LoVo (cell line): ENCODE data around the gene NCKAP5.
"Not testable (repeated sequence)": the region's sequence is repeated elsewhere in the genome, so short reads cannot be mapped to it uniquely, and the experiment has no call there.

ENCODE experiments used
- DNase-seq: peaks from one replicate; pipeline ENCODE4 v3.0.0-alpha.2; 2016; ENCODE audit warnings: low spot score

The NCKAP5 gene

DNA sequence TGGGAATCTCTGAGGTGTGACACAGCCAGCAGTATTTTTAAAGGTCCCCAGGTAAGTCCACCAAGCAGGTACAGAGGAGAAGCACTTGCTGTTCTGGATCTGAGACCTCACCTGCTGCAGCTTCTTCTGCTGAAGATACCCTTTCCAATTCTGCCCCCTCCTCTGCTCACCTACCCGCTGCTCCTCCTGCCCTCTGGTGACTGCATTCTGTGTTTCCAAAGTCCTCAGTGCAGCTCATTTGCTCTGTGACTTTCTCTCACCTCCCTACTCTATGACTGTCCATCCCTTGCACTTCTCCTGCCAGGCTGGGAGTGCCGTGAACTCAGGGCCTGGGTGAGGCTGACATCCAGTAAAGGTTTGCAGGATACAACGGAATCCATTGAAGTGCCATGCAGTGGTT, 693.1 kb downstream of the NCKAP5 start:
- no peak for DNase-seq

DNA sequence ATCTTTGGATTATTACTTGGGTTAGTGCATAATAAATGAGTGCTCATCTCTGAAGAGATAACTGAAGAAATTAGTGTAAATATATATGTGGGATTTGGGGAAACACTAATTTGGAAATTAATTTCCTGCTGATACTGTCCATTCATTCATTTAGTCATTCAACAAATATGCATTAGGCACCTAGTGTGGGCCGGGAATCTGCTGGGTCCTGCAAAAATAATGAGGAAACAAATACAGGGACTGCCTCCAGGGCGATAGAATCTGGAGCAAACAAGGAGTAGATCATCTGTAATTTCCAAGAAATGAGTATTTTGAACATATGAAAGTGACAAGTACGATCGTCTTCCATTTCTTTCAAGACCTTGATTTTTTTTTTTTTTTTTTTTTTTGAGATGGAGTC, 694.5 kb downstream of the NCKAP5 start:
- no peak for DNase-seq

DNA sequence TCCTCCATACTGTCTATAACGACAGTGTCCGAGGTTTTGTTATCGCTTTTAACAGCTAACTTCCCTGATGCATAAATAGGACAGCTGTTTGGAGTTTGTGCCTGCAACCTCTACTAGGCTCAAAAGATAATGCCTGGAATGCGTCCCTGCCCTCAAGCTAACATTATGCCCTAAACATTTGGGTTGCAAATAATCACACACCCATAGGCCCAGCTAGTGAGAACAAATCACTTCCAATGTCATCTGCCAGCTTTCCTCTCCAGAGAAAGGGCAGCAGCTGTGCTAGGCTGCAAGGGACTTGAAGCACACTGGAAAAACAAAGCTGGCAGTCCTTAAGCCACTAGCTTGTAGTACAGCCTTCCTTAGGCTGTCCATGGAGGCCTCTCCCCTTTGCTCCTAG, 696.4 kb downstream of the NCKAP5 start:
- no peak for DNase-seq

DNA sequence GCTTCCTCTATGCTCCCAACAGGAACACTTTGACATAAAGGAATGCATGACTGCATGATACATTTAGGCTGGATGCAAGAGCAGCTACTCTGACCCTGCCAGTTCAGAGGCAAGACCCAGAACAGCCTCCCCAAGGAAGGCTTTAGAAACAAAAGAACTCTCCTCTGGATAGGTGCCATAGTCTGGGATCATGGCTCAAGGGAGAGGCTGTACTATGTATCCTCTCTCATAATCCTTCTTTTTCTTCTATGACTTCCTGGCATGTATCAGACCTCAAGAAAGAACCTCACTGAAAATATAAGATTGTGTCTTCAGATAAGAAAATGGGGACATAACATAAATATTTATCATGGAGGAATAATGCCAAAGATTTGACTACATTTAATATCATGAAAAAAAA, 704.3 kb downstream of the NCKAP5 start:
- DNase-seq, result no peak

DNA sequence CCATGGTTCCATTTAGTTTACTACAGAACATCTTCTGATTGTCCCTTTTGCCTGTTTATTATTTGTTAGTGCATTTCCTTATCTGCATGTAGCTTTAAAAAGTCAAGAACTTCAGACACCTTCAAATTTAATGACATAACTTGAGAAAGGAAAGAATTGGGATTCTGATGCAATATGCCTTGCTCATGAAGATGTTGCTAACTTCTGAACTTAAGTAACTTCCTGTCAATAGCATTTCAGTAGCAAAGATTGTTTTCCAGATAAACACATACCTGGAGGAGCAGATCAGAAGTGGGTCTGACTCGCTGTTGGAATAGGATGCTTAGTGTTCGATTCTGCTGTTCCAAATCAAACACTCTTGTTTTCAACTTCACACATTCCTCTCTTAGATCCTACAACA, 708.0 kb downstream of the NCKAP5 start:
- DNase-seq, result no peak

DNA sequence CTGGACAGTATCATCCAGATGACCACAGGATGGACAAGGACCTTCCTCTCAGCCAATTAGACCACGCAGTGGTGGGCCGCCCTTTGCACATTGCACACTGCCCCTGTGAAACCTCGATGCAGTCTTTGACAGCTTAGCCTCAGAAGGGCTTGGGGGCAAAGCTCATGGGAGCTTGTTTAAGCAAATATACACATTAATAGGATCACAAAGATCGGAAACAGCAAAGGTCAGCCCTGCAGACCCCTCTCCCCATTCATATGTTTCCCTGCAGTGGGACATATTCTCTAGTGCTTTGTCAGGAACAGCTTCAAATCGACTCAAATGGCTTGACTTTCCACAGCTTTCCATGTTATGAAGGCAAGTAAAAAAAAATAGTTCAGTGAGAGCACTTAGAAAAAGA, 708.7 kb downstream of the NCKAP5 start:
- no peak for DNase-seq

DNA sequence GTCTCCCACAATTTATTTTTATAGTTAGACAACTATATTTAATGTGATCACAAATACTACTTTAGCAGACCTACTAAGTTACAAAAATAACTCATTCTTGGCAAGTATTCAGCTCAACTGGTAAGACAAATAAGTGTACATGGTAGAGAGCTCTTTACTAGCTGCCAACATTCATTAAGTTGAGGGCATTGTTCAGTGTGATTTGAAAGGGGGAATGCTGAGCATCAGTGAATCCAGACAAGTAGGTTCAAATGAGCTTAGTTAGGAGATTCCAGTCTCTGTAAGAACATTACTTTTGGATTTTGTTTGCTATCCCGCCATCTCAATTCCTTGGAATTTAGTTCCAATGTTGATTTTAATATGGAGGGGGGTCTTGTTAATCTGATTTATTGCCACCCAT, 710.9 kb downstream of the NCKAP5 start:
- DNase-seq, result no peak

DNA sequence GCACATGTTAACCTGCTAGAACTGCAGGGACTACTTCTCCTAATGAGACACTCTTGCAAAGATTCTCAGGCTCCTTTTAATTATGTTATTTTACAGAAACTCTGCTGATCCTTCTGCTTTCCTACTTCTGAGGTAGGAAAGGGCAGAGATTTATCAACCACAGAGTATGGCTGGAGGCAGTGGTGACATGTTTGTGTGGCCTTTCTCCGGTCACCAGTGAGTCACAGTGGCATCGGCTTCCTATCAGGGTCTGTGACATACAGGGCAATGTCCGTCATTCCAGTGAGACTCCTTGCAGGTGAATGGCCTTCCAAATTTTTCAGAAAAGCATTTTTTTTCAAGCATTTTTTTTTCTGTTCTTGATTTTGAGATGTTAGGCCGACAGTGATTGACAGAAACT, 717.6 kb downstream of the NCKAP5 start:
- no peak for DNase-seq

DNA sequence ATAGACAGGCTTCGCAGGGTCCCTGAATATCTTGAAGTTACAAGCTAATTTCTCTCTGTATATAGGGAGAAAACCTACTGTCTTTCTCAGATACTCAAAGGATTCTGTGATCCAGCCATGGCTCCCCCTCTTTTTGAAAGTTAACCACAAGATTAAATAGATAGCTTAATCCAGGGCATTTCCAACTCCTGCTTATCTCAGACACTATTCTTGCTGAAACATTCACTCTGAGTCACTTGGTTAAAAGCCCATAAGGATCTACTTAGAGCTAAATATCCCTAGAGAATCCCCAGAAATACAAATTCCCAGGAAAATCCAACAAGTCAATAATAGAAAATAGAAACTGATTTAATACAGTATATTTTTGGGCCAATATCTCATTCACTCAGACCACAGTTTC, 719.1 kb downstream of the NCKAP5 start:
- DNase-seq, result no peak

DNA sequence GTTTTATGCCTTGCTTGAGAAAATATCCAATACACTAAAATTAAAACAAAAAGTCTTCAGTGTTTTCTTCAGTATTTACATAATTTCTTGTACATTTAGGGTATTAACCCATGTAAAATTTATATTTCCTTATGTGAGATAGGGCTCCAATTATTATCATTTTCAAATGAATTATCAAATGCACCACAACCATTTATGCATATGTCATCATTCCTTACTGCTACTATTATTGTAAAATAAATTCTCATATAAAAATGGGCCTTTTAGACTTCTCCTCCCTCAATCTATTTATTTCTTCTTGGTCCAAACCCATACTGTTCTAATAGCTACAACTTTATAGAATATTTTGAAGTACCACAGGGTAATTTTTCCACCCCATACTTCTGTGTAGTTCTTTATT, 722.9 kb downstream of the NCKAP5 start:
- DNase-seq, result no peak

DNA sequence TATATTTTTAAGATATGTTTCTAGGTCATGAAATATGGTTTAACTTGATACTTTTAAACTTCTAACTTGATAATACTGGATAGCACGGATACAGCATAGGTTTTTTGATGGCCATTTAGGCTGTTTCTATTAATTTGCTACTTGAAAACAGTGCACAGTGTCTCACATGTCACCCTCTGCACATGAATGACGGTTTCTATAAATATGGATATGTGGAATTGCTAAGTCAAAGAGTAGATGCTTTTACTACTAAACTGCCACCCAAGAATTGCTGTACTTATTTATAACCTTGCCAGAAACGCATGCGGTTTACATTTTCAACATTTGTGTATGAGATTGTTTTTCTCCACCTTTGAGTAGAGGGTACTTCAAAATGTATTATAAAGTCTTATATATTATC, 723.7 kb downstream of the NCKAP5 start:
- no peak for DNase-seq

DNA sequence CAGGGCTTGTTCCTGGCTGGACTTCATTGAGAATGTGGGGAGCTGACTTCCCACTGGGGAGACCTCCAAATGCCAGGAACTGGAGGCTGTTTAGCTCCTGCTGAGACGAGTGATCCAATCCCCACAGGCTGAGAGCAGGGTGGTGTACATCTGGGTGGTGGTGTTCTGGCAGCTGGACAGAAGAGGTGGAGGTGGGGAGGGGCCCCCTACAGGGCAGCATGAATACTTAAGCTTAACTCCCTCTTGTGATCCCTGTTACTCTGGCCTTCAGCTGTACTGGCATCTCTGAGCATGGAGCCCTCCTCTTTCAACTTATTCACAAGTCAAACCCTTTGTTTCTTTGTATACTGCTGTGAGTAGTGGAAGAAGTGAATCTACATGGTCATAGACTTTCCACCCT, 730.5 kb downstream of the NCKAP5 start:
- no peak for DNase-seq

DNA sequence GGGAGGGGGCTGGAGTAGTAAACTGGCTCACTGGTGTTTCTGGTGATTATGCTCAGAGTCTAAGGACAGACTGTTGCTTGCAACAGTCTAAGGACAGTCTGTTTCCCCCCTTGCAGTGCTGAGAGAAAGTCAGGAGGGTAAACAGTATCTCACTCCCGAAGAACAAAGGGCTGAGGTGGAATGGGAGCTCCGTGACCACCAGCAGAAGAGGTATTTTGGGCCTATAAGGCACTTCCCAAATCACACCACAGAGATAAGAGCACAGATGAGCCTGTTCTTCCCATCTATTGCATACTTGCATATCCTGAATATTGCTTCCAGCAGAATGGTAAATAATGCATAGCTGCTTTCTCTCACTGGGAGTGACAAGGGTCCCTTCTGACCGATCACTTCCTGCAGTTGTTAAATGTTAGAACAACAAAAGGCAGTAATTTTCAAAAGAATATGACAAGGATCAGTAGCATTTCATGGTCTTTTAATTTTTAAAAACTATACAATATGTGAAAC, 737.9 kb downstream of the NCKAP5 start:
- no peak for DNase-seq

DNA sequence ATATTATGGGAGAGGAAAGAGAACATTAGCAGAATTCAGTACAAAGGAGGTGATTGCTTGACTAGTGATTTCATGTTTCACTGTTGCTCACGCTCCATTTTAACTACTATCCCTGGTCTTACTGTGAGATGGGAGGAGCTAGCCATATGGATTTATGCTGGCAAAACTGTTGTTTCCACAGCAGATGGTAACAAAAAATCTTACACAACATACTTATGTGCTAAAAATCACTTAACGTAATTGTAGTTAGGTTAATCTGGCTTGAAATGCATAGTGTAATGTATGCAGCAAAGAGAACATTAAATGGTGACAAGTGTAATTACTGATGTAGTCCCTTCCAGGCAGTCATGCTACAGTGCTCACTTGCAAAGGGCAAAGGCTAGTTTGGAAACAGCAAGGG, 742.7 kb downstream of the NCKAP5 start:
- DNase-seq, result no peak

DNA sequence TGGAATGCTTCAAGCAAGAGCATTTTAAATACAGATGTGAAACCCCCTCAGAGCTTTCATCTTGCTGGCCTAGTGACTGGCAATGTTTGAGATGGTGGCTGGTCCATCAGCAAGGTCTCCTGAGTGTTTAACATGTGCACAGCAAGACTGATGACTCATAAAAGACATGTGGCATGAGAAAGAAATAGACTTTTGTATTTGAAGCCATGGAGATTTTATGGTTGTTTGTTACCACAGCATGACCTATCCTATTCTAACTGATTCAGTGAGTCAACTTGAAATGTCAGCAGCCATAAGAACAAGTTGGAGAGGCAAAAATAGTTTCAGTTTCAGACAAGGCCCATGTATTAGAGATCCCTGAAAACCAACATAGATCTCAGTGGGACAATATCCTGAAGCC, 743.5 kb downstream of the NCKAP5 start:
- DNase-seq, result no peak

DNA sequence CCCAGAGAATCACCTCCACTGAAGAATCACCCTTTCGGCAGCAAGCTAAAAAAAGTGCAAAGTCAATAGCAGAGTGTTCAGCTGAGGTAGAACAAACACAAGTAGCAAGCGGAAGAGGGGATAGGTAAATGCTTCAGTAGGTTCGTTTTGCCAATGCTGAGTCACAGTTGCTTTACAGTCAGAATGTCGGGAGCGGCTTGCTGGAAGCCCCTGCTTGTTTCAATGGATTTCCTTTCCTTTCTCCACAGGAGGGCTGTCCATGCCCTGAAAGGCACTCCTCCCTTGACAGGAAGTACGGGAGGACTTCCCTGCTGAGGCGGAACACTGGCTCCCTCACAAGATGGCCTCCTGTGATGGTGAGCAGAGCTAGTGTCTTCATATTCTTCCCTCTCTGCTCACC, 752.0 kb downstream of the NCKAP5 start:
- no peak for DNase-seq

DNA sequence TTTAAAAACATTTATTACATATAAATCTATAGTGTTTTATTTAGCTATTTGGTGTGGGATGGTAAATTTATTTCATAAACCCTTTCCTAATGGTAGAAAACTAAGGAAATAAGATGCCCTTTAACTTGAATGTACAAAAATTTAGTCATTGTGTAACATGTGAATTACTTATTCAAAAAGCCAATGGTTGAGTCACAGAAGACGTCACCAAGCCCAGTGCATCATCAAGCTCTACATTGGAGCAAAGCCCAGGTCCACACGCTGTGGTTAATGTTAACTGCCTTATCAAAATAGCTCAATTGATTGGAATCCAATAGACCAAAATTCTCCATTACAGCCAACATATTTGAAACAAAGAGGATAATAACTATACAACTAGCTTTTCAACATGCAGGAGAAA, 752.7 kb downstream of the NCKAP5 start:
- DNase-seq, result no peak

DNA sequence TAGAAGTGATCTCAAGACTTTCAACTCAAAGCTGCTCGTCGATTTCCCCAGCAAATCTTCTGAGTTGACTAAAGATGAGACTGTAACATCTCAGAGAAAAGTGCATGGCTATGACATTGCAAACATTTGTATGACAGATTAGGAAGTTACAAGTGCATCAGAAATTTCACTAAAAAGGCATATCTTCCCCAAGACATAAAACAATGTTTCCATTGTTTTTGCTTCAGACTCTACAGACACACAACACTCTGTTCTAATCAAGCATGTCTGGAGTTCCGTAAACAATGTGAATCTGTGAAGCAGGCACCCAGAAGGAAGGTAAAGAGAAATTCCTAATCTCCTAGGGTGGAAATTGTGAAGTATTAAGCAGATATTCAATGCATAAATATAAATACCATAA, 753.6 kb downstream of the NCKAP5 start:
- DNase-seq, result no peak

DNA sequence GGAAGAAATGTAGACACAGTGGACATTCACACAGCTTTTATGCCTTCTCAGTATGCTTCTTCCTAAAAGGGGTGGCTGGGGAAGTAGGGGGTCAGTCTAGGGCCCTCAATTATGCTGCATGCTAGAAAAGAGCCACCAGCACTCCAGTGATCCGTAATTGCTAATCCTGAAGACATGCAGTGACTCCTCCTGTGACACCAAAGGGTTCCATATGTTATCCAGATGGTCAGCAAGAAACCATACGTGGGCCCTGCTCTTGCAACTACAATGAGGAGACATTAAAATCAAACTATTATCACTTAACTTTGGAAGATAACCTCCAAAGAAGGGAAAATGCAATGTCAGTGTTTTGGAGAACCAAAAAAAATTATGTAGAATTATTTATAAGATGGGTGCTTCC, 754.8 kb downstream of the NCKAP5 start:
- no peak for DNase-seq

DNA sequence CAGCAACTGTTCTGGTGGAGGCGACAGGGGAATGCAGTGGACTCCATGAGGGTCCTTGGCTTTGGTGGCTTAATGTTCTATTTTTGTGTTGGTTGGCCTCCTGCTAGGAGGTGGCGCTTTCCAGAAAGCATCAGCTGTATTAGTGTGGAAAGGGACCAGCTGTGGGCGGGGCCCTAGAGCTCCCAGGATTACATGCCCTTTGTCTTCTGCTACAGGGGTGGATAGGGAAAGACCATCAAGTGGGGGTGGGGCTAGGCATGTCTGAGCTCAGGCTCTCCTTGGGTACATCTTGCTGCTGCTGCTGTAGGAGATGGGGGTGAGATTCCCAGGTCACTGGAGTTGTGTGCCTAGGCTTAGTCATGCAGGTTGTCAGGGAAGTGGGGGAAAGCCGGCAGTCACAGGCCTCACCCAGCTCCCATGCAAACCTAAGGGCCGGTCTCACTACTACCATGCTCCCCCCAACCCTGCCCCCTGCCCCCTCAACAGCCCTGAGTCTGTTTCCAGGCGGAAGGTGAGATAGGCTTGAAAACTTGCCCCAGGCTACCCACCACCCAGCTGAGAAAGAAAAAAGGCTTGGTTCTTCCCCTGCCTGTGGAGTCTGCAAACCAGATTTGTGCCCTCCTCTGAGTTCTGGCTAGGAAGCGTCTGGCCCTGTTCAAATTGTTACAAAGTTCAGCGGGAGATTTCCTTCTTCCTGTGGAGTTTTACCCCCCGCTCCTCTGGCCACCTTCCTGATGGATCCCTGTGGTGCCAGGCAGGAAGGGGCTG, 756.9 kb downstream of the NCKAP5 start:
- no peak for DNase-seq

DNA sequence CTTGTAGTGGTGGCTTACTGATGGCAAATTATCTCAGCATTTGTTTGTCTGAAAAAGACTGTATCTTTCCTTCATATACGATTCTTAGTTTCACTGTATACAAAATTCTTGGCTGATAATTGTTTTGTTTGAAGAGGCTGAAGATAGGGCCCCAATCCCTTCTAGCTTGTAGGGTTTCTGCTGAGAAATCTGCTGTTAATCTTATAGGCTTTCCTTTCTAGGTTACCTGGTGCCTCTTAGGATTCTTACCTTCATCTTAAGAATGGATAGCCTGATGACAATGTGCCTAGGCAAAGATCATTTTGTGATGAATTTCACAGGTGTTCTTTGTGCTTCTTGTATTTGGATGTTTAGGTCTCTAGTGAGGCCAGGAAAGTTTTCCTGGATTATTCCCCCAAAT, 758.3 kb downstream of the NCKAP5 start:
- DNase-seq, result not testable (repeated sequence)

DNA sequence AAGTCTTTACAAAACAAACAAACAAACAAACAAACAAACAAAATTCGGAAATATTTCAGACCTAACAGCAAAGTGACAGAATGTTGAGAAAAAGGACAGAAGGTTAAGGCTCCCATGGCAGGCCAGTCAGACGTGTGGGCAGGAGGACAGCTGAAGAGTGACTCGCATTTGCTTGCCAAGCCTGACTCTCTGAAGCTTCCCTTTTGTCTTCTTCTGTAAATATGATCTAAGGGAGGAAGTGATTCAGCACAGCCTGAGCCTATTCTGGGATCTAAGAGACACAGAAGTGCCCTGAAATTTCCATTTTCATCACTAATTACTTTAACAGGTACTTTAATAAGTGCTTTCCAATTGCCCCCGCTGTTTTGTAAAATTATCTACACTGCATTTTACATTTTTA, 764.2 kb downstream of the NCKAP5 start:
- DNase-seq, result no peak

DNA sequence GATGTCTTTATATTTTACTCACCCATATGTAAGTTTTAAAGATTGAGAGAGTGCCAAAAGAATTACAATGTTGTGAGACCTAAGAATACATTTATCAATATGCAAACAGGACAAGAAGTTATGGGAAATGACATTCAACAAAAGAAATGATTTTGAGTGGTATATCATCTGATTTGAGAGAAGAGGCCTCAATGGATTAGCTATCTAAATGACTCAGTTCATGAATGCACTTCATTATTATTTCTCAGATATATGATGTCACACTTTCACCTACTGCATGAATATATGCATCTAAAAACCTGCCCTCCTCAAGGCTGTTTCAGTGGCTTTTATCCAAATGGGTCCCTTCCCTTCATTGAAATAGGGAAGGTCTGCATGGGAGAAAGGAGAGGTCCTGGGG, 769.9 kb downstream of the NCKAP5 start:
- no peak for DNase-seq

DNA sequence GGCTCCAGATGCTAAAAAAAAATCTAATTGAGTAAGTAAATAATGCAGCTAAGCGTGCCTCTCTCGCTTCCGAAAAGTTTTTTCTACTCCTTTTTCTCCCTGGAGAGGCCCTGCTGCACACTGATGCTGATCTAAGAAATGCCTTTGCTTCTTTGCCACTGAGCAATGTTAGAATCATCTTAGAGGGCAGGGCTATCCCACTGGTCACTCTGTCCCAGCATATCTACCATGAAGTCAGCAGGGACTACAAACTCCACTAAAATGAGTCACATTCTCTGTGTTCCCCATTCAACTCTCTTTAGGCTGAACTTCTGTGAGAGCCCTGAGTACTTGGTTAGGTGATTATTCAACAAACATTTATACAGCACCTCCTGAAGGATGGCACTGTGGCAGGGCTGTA, 770.7 kb downstream of the NCKAP5 start:
- no peak for DNase-seq
